Ammon's horn (tissue), 1 donor: ENCODE measurements around the gene NXPE4.
"Not testable (repeated sequence)": the region's sequence is repeated elsewhere in the genome, so short reads cannot be mapped to it uniquely, and the experiment has no call there.

Experiments
- DNase-seq: peaks from one replicate; pipeline ENCODE4 v3.0.0-alpha.2; 2016; ENCODE audit warnings: low spot score

NXPE4 gene

DNA sequence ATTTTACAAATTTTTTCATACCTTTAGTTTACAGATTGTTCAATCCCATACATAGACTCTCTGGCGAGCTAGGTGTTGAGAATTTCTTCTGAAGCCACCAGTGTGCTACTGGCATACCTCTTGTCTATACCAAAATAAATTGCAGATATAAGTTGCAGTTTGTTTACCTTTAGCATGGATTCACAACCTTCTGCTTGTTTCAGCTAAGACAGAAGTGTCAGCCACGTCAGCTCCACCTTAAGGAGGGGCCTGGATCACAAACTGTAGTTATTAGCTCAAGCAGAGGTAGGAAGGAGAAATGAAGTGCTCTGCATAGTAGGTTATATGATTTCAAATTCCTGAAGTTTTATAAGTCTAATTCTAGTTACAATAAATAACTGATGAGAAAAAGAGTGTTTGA, at the start of gene NXPE4:
Gene NXPE4, minus strand, starts transcription at position 216 of the 400 bp plus-strand sequence. CDS start 1,027 bp downstream, outside the sequence.
- no peak for DNase-seq

DNA sequence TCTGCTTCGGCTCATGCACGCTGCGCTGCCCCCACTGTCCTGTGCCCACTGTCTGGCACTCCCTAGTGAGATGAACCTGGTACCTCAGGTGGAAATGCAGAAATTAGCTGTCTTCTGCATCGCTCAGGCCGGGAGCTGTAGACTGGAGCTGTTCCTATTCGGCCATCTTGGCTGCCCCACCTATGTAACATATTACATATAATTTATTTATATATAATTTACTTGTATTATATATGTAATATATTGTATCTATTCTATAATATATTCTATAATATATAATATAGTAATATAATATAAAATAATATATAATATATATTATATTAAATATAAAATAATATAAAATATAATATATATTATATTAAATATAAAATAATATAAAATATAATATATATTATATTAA, 43.9 kb upstream of the NXPE4 start:
- DNase-seq = not testable (repeated sequence)

DNA sequence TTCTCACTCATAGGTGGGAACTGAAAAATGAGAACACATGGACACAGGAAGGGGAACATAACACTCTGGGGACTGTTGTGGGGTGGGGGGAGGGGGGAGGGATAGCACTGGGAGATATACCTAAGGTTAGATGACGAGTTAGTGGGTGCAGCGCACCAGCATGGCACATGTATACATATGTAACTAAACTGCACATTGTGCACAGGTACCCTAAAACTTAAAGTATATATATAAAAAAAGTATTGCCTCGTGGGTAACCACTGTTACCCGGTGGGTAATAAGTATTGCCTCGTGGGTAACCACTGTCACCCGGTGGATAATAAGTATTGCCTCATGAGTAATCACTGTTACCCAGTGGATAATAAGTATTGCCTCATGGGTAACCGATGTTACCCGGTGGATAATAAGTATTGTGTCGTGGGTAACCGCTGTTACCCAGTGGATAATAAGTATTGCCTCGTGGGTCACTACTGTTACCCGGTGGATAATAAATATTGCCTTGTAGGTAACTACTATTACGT, 35.9 kb upstream of the NXPE4 start:
- not testable (repeated sequence) for DNase-seq

DNA sequence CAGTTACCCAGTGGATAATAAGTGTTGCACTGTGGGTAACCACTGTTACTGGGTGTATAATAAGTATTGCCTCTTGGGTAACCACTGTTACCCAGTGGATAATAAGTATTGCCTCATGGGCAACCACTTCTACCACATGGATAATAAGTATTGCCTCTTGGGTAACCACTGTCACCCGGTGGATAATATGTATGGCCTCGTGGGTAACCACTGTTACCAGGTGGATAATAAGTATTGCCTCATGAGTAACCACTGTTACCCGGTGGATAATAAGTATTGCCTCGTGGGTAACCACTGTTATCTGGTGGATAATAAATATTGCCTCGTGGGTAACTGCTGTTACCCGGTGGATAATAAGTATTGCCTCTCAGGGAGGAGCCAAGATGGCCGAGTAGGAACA, 29.7 kb upstream of the NXPE4 start:
- no peak for DNase-seq

DNA sequence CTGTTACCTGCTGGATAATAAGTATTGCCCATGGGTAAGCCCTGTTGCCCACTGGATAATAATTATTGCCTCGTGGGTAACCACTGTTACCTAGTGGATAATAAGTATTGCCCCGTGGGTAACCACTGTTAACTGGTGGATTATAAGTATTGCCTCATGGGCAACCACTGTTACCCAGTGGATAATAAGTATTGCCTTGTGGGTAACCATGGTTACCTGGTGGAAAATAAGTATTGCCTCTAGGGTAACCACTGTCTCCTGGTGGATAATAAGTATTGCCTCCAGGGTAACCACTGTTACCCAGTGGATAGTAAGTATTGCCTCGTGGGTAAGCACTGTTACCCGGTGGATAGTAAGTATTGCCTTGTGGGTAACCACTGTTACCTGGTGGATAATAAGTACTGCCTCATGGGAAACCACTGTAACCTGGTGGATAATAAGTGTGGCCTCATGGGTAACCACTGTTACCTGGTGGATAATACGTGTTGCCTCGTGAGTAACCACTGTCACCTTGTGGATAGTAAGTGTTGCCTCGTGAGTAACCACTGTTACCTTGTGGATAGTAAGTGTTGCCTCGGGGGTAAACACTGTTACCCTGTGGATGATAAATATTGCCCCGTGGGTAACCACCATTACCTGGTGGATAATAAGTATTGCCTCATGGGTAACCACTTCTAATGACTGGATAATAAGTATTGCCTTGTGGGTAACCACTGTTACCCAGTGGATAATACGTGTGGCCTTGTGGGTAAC, 29.0 kb upstream of the NXPE4 start:
- no peak for DNase-seq

DNA sequence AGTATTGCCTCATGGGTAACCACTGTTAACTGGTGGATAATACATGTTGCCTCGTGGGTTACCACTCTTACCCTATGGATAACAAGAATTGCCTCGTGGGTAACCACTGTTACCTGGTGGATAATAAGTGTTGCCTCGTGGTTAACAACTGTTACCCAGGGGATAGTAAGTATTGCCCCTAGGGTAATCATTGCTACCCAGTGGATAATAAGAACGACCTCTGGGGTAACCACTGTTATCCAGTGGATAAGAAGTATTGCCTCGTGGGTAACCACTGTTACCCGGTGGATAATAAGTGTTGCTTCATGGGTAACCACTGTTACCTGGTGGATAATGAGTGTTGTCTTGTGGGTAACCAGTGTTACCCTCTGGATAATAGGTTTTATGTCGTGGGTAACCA, 28.1 kb upstream of the NXPE4 start:
- DNase-seq = no peak

DNA sequence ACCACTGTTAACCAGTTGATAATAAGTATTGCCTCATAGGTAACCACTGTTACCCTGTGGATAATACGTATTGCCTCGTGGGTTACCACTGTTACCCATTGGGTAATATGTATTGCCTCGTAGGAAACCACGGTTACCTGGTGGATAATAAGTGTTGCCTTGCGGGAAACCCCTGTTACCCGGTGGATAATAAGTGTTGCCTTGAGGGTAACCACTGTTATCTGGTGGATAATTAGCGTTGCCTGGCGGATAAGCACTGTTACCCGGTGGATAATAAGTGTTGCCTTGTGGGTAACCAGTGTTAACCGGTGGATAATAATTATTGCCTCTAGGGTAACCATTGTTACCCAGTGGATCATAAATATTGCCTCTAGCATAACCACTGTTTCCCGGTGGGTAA, 27.3 kb upstream of the NXPE4 start:
- DNase-seq = no peak

DNA sequence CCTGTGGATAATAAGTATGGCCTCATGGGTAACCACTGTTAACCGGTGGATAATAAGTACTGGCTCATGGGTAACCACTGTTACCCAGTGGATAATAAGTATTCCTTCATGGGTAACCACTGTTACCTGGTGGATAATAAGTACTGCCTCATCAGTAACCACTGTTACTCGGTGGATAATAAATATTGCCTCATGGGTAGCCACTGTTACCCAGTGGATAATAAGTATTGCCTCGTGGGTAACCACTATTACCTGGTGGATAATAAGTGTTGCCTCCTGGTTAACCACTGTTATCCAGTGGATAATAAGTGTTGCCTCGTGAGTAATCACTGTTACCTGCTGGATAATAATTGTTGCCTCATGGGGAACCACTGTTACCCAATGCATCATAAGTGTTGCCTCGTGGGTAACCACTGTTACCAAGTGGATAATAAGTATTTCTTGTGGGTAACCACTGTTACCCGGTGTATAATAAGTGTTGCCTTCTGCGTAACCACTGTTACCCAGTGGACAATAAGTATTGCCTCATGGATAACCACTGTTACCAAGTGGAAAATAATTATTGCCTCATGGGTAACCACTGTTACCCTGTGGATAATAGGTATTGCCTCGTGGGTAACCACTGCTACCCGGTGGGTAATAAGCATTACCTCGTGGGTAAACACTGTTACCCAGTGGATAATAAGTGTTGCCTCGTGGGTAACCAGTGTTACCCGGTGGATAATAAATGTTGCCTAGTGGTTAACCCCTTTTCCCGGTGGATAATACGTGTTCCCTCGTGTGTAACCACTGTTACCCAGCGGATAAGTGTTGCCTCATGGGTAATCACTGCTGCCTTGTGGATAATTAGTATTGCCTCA, 26.6 kb upstream of the NXPE4 start:
- no peak for DNase-seq

DNA sequence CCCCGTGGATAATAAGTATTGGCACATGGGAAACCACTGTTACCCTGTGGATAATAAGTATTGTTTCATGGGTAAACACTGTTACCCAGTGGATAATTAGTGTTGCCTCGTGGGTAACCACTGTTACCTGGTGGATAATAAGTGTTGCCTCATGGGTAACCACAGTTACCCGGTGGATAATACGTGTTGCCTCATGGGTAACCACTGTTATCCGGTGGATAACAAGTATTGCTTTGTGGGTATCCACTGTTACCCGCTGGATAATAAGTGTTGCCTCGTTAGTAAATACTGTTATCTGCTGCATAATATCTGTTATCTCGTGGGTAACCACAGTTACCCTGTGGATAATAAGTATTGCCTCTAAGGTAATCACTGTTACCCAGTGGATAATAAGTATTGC, 25.5 kb upstream of the NXPE4 start:
- DNase-seq = no peak

DNA sequence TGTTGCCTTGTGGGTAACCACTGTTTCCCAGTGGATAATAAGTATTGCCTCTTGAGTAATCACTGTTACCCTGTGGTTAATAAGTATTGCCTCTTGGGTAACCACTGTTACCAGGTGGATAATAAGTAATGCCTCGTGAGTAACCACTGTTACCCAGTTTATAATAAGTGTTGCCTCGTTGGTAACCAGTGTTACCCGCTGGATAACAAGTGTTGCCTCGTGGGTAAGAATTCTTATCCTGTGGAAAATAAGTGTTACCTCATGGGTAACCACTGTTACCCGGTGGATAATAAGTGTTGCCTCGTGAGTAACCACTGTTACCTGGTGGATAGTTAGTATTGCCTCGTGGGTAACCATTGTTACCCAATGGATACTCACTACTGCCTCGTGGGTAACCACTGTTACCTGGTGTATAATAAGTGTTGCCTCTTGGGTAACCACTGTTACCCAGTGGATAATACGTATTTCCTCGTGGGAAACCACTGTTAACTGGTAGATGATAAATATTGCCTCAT, 24.1 kb upstream of the NXPE4 start:
- DNase-seq = no peak

DNA sequence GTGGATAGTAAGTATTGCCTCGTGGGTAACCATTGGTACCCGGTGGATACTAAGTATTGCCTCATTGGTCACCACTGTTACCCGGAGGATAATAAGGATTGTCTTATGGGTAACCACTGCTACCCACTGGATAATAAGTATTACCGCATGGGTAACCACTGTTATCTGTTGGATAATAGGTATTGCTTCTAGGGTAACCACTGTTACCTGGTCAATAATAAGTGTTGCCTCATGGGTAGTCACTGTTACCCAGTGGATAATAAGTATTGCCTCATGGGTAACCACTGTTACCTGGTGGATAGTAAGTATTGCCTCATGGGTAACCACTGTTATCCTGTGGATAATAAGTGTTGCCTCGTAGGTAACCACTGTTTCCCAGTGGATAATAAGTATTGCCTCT, 22.6 kb upstream of the NXPE4 start:
- no peak for DNase-seq

DNA sequence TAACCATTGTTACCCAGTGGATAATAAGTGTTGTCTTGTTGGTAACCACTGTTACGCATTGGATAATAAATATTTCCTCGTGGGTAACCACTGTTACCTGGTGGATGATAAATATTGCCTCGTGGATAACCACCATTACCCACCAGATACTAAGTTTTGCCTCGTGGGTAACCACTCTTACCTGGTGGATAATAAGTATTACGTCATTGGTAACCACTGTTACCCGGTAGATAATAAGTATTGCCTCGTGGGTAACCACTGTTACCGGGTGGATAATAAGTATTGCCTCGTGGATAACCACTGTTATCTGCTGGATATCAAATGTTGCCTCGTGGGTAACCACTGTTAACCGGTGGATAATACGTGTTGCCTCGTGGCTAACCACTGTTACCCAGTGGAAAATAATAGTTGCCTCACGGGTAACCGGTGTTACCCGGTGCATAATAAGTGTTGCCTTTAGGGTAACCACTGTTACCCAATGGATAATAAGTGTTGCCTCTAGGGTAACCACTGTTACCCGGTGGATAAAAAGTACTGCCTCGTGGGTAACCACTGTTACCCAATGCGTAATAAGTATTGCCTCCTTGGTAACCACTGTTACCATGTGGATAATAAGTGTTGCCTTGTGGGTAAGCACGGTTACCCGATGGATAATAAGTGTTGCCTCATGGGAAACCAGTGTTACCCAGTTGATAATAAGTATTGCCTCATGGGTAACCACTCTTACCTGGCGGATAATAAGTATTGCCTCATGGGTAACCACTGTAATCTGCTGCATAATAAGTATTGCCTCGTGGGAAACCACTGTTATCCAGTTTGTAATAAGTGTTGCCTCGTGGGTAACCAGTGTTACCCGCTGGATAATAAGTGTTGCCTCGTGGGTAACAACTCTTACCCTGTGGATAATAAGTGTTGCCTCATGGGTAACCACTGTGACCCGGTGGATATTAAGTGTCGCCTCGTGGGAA, 21.9 kb upstream of the NXPE4 start:
- DNase-seq = no peak

DNA sequence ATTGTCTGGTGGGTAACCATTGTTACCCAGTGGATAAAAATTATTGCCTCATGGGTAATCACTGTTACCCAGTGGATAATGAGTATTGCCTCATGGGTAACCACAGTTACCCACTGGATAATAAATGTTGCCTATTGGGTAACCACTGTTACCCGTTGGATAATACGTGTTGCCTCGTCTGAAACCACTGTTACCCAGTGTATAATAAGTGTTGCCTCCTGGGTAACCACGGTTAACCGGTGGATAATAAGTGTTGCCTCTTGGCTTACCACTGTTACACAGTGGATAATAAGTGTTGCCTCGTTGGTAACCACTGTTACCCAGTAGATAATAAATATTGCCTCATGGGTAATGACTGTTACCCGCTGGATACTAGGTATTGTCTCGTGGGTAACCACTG, 20.9 kb upstream of the NXPE4 start:
- DNase-seq = no peak

DNA sequence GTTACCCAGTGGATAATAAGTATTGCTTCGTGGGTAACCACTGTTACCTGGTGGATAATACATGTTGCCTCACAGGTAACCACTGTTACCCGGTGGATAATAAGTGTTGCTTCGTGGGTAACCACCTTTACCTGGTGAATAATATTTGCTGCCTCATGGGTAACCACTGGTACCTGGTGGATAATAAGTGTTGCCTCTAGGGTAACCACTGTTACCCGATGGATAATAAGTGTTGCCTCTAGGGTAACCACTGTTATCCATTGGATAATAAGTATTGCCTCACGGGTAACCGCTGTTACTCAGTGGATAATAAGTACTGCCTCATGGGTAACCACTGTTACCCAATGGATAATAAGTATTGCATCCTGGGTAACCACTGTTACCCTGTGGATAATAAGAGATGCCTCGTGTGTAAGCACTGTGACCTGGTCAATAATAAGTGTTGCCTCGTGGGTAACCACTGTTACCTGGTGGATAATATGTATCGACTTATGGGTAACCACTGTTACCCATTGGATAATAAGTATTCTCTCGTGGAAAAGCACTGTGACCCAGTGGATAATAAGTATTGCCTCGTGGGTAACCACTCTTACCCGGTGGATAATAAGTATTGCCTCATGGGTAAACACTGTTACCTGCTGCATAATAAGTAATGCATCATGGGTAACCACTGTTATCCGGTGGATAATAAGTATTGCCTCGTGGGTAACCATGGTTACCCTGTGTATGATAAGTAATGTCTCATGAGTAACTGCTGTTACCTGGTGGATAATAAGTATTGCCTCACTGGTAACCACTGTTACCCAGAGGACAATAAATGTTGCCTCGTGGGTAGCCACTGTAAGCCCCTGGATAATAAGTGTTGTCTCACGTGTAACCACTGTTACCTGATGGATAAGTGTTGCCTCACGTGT, 20.1 kb upstream of the NXPE4 start:
- DNase-seq = no peak

DNA sequence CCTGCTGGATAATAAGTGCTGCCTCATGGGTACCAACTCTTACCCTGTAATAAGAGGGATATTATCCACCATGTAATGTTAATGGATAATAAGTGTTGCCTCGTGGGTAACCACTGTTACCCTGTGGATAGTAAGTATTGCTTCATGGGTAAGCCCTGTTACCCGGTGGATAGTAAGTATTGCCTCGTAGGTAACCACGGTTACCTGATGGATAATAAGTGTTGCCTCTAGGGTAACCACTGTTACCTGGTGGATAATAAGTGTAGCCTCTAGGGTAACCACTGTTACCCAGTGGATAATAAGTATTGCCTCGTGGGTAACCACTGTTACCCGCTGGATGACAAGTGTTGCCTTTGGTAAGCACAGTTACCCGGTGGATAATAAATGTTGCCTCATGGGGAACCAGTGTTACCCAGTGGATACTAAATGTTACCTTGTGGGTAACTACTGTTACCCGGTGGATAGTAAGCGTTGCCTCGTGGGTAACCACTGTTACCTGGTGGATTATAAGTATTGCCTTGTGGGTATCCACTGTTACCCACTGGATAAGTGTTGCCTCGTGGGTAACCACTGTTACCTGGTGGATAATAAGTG, 18.6 kb upstream of the NXPE4 start:
- no peak for DNase-seq

DNA sequence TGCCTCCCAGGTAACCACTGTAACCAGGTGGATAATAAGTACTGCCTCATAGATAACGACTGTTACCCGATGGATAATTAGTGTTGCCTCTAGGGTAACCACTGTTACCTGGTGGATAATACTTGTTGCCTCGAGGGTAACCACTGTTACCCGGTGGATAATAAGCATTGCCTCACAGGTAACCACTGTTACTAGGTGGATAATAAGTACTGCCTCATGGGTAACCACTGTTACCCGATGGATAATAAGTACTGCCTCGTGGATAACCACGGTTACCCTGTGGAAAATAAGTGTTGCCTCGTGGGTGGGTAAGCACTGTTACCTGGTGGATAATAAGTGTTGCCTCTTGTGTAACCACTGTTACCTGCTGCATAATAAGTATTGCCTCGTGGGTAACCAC, 17.5 kb upstream of the NXPE4 start:
- DNase-seq = not testable (repeated sequence)

DNA sequence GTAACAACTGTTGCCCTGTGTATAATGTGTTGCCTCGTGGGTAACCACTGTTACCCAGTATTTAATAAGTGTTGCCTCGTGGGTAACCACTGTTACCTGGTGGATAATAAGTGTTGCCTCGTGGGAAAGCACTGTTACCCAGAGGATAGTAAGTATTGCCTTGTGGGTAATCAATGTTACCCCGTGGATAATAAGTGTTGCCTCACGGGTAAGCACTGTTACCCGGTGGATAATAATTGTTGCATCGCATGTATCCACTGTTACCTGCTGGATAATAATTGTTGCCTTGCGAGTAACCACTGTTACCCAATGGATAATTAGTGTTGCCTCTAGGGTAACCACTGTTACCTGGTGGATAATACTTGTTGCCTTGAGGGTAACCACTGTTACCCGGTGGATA, 17.1 kb upstream of the NXPE4 start:
- no peak for DNase-seq

DNA sequence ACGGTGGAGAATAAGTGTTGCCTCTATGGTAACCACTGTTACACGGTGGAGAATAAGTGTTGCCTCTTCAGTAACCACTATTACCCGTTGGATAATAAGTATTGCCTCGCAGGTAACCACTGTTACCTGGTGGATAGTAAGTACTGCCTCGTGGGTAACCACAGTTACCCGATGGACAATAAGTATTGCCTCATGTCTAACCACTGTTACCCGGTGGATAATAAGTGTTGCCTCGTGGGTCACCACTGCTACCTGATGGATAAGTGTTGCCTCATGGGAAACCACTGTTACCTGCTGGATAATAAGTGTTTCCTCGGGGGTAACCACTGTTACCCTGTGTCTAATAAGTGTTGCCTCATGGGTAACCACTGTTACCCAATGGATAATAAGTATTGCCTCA, 16.6 kb upstream of the NXPE4 start:
- DNase-seq = not testable (repeated sequence)

DNA sequence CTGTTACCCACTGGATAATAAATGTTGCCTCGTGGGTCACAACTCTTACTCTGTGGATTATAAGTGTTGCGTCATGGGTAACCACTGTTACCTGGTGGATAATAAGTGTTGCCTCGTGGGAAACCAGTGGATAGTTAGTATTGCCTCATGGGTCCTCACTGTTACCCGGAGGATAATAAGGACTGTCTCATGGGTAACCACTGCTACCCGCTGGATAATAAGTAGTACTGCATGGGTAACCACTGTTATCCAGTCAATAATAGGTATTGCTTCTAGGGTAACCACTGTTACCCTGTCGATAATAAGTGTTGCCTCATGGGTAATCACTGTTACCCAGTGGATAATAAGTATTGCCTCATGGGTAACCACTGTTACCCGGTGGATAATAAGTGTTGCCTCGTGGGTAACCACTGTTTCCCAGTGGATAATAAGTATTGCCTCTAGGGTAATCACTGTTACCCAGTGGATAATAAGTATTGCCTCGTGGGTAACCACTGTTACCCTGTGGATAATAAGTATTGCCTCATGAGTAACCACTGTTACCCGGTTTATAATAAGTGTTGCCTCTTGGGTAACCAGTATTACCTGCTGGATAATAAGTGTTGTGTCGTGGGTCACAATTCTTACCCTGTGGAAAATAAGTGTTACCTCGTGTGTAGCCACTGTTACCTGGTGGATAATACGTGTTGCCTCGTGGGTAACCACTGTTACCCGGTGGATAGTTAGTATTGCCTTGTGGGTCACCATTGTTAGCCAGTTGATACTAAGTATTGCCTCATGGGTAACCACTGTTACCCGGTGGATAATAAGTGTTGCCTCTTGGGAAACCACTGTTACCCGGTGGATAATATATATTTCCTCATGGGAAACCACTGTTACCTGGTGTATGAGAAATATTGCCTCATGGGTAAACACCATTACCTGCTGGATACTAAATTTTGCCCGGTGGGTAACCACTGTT, 15.7 kb upstream of the NXPE4 start:
- DNase-seq = no peak
